SJSA1 (cell line): ENCODE data around the gene MUC5B. TPM values are rescaled to one million over a fixed set of nuclear protein-coding genes. Genes with fewer than 3 reads are reported as not detected.
"Not testable (repeated sequence)": the region's sequence is repeated elsewhere in the genome, so short reads cannot be mapped to it uniquely, and the experiment has no call there.

ENCODE experiments used
- DNase-seq, 2 experiments: peaks; one replicate each; pipeline ENCODE4 v3.0.0-alpha.2; 2015 to 2020; ENCODE audit warnings: low spot score in 2 of 2, low read depth in 1 of 2
- H3K27ac ChIP-seq: fragments of 250-450 bp; sonication (Bioruptor Pico); 2 replicates; pipeline ENCODE4 v1.5.1; 2020; ENCODE audit warnings: mild to moderate bottlenecking, moderate library complexity
- H3K27me3 ChIP-seq: fragments of 250-450 bp; sonication (Bioruptor Pico); replicated peaks from 2 replicates; pipeline ENCODE4 v1.5.1; 2020; ENCODE audit warnings: mild to moderate bottlenecking, moderate library complexity
- H3K36me3 ChIP-seq: fragments of 250-450 bp; sonication (Bioruptor Pico); 2 replicates; pipeline ENCODE4 v1.5.1; 2020; ENCODE audit warnings: mild to moderate bottlenecking
- H3K4me1 ChIP-seq: fragments of 250-450 bp; sonication (Bioruptor Pico); replicated peaks from 2 replicates; pipeline ENCODE4 v1.6.1; 2021; ENCODE audit warnings: mild to moderate bottlenecking
- H3K4me3 ChIP-seq: fragments of 250-450 bp; sonication (Bioruptor Pico); 2 replicates; pipeline ENCODE4 v1.5.1; 2020; ENCODE audit warnings: mild to moderate bottlenecking
- H3K9me3 ChIP-seq: fragments of 250-450 bp; sonication (Bioruptor Pico); replicated peaks from 2 replicates; pipeline ENCODE4 v1.5.1; 2020; ENCODE audit warnings: mild to moderate bottlenecking
- total RNA-seq: library from RNA; depleted of rRNA; stranded (reverse); fragments of >200 nt; shearing (Covaris generic); gene quantifications from 2 replicates; pipeline ENCODE4 v1.2.3, GENCODE V29; 2014

MUC5B gene
- total RNA-seq, 1 experiment from 2014 or later: not detected

- H3K4me3 ChIP-seq, DNase-seq, H3K4me1 ChIP-seq, H3K9me3 ChIP-seq, H3K36me3 ChIP-seq, H3K27ac ChIP-seq, H3K27me3 ChIP-seq: not testable (repeated sequence)
Measured at GRCh38 chr11:1243521-1243920, 20.7 kb downstream of the MUC5B start.

DNA sequence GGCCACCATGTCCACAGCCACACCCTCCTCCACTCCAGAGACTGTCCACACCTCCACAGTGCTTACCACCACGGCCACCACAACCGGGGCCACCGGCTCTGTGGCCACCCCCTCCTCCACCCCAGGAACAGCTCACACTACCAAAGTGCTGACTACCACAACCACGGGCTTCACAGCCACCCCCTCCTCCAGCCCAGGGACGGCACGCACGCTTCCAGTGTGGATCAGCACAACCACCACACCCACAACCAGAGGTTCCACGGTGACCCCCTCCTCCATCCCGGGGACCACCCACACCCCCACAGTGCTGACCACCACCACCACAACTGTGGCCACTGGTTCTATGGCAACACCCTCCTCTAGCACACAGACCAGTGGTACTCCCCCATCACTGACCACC lies 21.7 kb downstream of the MUC5B start:
- not testable (repeated sequence) for H3K9me3 ChIP-seq, H3K4me3 ChIP-seq, H3K4me1 ChIP-seq, H3K27me3 ChIP-seq, H3K27ac ChIP-seq, H3K36me3 ChIP-seq, DNase-seq

GRCh38 chr11:1245717-1246116 lies 22.9 kb downstream of the MUC5B start:
- H3K27me3 ChIP-seq, H3K27ac ChIP-seq, H3K4me1 ChIP-seq, H3K4me3 ChIP-seq, DNase-seq, H3K36me3 ChIP-seq, H3K9me3 ChIP-seq: not testable (repeated sequence)

- H3K9me3 ChIP-seq, H3K36me3 ChIP-seq, H3K4me3 ChIP-seq, H3K4me1 ChIP-seq, DNase-seq, H3K27ac ChIP-seq, H3K27me3 ChIP-seq: not testable (repeated sequence)
Measured at GRCh38 chr11:1246301-1246700, 23.4 kb downstream of the MUC5B start.

DNA sequence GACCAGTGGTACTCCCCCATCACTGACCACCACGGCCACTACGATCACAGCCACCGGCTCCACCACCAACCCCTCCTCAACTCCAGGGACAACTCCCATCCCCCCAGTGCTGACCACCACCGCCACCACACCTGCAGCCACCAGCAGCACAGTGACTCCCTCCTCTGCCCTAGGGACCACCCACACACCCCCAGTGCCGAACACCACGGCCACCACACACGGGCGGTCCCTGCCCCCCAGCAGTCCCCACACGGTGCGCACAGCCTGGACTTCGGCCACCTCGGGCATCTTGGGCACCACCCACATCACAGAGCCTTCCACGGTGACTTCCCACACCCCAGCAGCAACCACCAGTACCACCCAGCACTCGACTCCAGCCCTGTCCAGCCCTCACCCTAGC lies 24.2 kb downstream of the MUC5B start:
- not testable (repeated sequence) for H3K4me1 ChIP-seq, H3K9me3 ChIP-seq, H3K27ac ChIP-seq

GRCh38 chr11:1248951-1249350 lies 26.1 kb downstream of the MUC5B start:
- not testable (repeated sequence) for H3K36me3 ChIP-seq, DNase-seq, H3K27me3 ChIP-seq, H3K9me3 ChIP-seq, H3K27ac ChIP-seq, H3K4me3 ChIP-seq, H3K4me1 ChIP-seq

More for the DNA sequence above, 24.2 kb downstream of the MUC5B start:
- not testable (repeated sequence) for H3K27me3 ChIP-seq, DNase-seq, H3K4me3 ChIP-seq, H3K36me3 ChIP-seq

DNA sequence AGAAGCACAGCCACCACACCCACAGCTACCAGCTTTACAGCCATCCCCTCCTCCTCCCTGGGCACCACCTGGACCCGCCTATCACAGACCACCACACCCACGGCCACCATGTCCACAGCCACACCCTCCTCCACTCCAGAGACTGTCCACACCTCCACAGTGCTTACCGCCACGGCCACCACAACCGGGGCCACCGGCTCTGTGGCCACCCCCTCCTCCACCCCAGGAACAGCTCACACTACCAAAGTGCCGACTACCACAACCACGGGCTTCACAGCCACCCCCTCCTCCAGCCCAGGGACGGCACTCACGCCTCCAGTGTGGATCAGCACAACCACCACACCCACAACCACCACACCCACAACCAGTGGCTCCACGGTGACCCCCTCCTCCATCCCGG lies 27.5 kb downstream of the MUC5B start:
- not testable (repeated sequence) for H3K4me1 ChIP-seq, H3K36me3 ChIP-seq, H3K27me3 ChIP-seq, DNase-seq, H3K27ac ChIP-seq, H3K4me3 ChIP-seq, H3K9me3 ChIP-seq

GRCh38 chr11:1251236-1251770 lies 28.4 kb downstream of the MUC5B start:
- no peak for DNase-seq
- Histone ChIP-seq H3K9me3 (no peaks in the 10 kb centered on the region), H3K4me3 (no peak overlapping the region), H3K27ac (no peak overlapping the region), H3K36me3 (no peaks in the 10 kb centered on the region), H3K4me1 (no peaks in the 10 kb centered on the region), H3K27me3 (no peaks in the 10 kb centered on the region)

DNA sequence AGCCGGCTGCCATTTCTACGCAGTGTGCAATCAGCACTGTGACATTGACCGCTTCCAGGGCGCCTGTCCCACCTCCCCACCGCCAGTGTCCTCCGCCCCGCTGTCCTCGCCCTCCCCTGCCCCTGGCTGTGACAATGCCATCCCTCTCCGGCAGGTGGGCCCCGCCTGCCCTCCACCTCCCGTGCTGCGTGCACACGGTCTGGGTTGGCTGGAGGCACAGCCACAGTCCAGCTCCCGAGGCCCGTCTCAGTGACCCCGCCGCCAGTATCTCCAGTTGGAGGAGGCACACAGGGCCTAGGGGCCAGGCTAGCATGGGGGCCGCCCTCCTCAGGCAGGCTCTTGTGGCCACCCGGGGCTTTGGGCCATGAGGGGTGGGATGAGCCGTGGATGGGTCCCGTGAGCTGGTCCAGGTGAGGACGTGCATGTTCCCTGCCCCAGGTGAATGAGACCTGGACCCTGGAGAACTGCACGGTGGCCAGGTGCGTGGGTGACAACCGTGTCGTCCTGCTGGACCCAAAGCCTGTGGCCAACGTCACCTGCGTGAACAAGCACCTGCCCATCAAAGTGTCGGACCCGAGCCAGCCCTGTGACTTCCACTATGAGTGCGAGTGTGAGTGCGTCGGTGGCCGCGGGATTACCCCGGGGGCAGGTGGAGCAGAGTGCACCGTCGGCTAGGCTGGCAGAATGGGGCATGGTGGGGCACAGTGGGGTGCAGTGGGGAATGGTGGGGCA lies 29.7 kb downstream of the MUC5B start:
- Histone ChIP-seq H3K9me3 (no peaks in the 10 kb centered on the region), H3K4me1 (no peaks in the 10 kb centered on the region), H3K36me3 (no peaks in the 10 kb centered on the region), H3K27me3 (no peaks in the 10 kb centered on the region), H3K27ac (no peak overlapping the region), H3K4me3 (no peak overlapping the region)
- no peak for DNase-seq

GRCh38 chr11:1253103-1253485 lies 30.2 kb downstream of the MUC5B start:
- no peaks in the 10 kb centered on the region for H3K36me3 ChIP-seq
- no peaks in the 10 kb centered on the region for H3K9me3 ChIP-seq
- H3K27me3 ChIP-seq: no peaks in the 10 kb centered on the region
- H3K27ac ChIP-seq: no peak overlapping the region
- no peaks in the 10 kb centered on the region for H3K4me1 ChIP-seq
- DNase-seq: no peak
- H3K4me3 ChIP-seq: no peak overlapping the region

DNA sequence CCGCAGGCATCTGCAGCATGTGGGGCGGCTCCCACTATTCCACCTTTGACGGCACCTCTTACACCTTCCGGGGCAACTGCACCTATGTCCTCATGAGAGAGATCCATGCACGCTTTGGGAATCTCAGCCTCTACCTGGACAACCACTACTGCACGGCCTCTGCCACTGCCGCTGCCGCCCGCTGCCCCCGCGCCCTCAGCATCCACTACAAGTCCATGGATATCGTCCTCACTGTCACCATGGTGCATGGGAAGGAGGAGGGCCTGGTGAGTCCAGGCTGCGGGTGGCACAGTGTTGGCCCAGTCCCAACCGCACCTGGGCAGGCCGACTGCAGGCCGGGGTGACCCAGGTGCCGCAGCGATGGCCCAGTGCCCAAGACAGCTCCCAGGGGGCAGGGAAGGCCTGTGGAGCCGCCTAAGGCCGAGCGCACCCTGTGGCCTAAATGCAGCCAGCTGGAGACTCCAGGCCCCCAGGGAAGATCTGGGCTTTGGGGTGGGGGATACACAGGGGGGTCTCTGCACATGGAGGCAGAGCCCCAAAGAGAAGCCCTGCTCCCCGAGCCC lies 31.3 kb downstream of the MUC5B start:
- Histone ChIP-seq H3K27ac (no peak overlapping the region), H3K4me3 (no peak overlapping the region), H3K9me3 (no peaks in the 10 kb centered on the region), H3K36me3 (no peaks in the 10 kb centered on the region), H3K27me3 (no peaks in the 10 kb centered on the region), H3K4me1 (no peaks in the 10 kb centered on the region)
- DNase-seq: no peak

DNA sequence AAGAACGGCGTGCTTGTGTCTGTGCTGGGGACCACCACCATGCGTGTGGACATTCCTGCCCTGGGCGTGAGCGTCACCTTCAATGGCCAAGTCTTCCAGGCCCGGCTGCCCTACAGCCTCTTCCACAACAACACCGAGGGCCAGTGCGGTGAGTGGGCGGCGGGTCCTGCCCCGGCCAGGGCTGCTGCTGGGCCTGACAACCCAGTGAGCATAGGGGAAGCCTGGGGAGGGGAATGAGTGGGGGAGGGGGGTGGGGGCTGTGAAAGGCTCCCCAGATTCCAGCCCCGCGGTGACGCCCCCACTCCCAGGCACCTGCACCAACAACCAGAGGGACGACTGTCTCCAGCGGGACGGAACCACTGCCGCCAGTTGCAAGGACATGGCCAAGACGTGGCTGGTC lies 31.9 kb downstream of the MUC5B start:
- H3K4me3 ChIP-seq: no peak overlapping the region
- no peaks in the 10 kb centered on the region for H3K4me1 ChIP-seq
- H3K27me3 ChIP-seq: no peaks in the 10 kb centered on the region
- no peak for DNase-seq
- H3K27ac ChIP-seq: no peak overlapping the region
- no peaks in the 10 kb centered on the region for H3K36me3 ChIP-seq
- H3K9me3 ChIP-seq: no peaks in the 10 kb centered on the region

GRCh38 chr11:1255151-1255550 lies 32.3 kb downstream of the MUC5B start:
- Histone ChIP-seq H3K36me3 (no peaks in the 10 kb centered on the region), H3K27ac (no peak overlapping the region), H3K4me3 (no peak overlapping the region), H3K27me3 (no peaks in the 10 kb centered on the region), H3K9me3 (no peaks in the 10 kb centered on the region), H3K4me1 (no peaks in the 10 kb centered on the region)
- no peak for DNase-seq

DNA sequence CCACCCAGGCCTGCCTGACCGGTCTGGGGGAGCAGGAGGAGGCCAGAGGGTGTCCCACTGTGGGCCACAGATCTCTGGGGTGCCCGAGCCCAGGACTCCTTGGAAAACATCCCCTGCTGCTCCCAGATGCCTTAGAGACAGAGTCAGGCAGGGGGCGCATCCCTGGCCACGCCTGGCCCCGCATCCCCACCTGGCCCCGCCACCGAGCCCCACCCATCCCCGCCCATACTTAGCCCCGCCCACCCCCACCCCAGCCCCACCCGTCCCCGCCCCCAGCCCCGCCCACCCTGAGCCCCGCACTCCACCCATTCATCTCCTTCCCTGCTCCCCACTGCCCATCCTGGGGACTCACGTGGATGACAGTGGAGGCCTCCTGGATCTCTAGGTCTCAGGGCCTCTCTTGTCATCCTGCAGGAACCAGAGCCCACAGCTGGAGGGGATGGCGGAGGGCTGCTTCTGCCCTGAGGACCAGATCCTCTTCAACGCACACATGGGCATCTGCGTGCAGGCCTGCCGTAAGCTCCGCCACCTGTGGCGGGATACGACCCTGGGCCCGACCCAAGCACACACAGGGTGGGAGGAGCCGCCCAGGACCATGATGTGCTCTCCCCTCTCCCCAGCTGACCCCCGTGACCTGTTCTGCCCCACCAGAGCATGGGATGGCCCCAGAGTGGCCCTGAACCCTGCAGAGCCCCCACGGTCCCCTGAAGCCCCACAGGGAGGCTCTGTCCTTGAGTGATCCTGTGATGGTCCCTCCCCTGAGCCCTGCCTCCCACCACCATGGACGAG lies 33.6 kb downstream of the MUC5B start:
- Histone ChIP-seq H3K9me3 (no peaks in the 10 kb centered on the region), H3K4me3 (no peak overlapping the region)

More for the DNA sequence above, 33.6 kb downstream of the MUC5B start:
- Histone ChIP-seq H3K4me1 (no peaks in the 10 kb centered on the region), H3K27me3 (no peaks in the 10 kb centered on the region), H3K27ac (no peak overlapping the region), H3K36me3 (no peaks in the 10 kb centered on the region)
- no peak for DNase-seq
